T-helper 17 cell (primary cell): ENCODE data around the gene ABLIM2. TPM values are rescaled to one million over a fixed set of nuclear protein-coding genes. Genes with fewer than 3 reads are reported as not detected.

Source experiments
- ATAC-seq: fragments of 150-1000 bp; cut with Tn5 transposase; 2 replicates; pipeline ENCODE4 v1.10.0; 2021; ENCODE audit warnings: mild to moderate bottlenecking, moderate library complexity
- DNase-seq, 3 donors: peaks; one replicate each; pipeline versions ENCODE4 v3.0.0 to v3.0.0-alpha.2; 2020 to 2021
- H3K9me3 ChIP-seq: one replicate; pipeline ENCODE4 v1.7.0; 2013; ENCODE audit warnings: low read length, mild to moderate bottlenecking; ENCODE audit not compliant: control insufficient read depth, poor library complexity, severe bottlenecking
- H3K27ac Mint-ChIP-seq: one replicate; pipeline ENCODE4 v1.8.0; 2022; ENCODE audit warnings: mild to moderate bottlenecking, moderate library complexity, mixed read lengths
- H3K27me3 Mint-ChIP-seq: one replicate; pipeline ENCODE4 v1.8.0; 2022; ENCODE audit warnings: mixed read lengths
- H3K36me3 Mint-ChIP-seq: one replicate; pipeline ENCODE4 v1.8.0; 2022; ENCODE audit warnings: low read depth, mixed read lengths
- H3K4me1 Mint-ChIP-seq: one replicate; pipeline ENCODE4 v1.8.0; 2022; ENCODE audit warnings: mild to moderate bottlenecking, mixed read lengths
- H3K4me3 Mint-ChIP-seq: one replicate; pipeline ENCODE4 v1.8.0; 2022; ENCODE audit warnings: mild to moderate bottlenecking, moderate library complexity, mixed read lengths
- total RNA-seq, 4 donors: library from RNA in 2 of 4; stranded (reverse) in 2 of 4; gene quantifications; one replicate each; pipeline ENCODE4 v1.2.3 and lab custom pipeline; 2022 to 2026

The ABLIM2 gene
- total RNA-seq, 2 donors from 2014 or later = 4.1 to 4.3 TPM

DNA sequence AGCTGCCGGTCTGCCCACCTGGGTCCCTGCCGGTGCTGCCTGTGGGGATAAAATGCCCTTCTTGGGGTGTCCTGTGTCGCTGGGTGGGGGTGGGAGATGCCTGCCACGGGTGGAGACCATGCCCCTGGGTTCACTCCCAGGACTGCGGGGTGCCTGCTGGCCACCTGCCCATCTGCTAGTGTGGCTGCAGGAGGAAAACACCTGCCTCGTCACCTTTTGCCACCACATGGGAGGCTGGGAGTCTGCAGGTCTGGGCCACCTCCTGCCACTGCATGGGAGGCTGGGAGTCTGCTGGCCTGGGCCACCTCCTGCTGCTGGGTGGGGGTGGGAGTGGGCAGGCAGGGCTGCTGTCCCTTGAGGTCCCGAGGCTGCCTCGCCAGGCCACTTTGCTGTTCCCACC is 160.2 kb downstream of the ABLIM2 start:
- peaks cover 4% of the 10 kb centered on the region for H3K4me1 Mint-ChIP-seq
- no peak for ATAC-seq

DNA sequence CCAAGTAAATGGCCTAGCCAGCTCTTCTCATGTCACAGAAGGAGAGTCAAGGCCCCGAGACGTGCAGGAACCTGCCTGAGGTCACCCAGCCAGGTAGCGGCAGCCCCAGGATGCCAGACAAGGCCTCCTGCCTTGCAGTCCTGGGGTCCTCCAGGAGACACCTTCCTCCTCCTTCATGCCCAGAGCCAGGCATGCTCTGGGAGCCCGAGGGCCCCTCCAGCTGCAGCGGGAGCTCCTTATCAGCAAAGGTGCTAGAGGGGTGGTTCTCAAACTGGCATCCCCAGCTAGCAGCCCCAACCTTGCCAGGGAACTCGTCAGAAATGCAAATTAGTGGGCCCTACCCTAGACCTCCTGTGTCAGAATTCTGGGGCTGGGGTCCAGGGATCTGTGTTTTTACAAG is 162.7 kb downstream of the ABLIM2 start:
- Mint-ChIP-seq H3K27me3 (no peaks in the 10 kb centered on the region), H3K27ac (no peak overlapping the region), H3K36me3 (no peaks in the 10 kb centered on the region), H3K4me1 (no peaks in the 10 kb centered on the region), H3K4me3 (no peak overlapping the region)
- DNase-seq = no peak
- no peaks in the 10 kb centered on the region for H3K9me3 ChIP-seq
- no peak for ATAC-seq

More for the DNA sequence above, 160.2 kb downstream of the ABLIM2 start:
- Mint-ChIP-seq H3K27me3 (peaks cover 8% of the 10 kb centered on the region), H3K27ac (no peak overlapping the region), H3K4me3 (no peak overlapping the region), H3K36me3 (peaks cover 6% of the 10 kb centered on the region)
- no peaks in the 10 kb centered on the region for H3K9me3 ChIP-seq
- no peak for DNase-seq

DNA sequence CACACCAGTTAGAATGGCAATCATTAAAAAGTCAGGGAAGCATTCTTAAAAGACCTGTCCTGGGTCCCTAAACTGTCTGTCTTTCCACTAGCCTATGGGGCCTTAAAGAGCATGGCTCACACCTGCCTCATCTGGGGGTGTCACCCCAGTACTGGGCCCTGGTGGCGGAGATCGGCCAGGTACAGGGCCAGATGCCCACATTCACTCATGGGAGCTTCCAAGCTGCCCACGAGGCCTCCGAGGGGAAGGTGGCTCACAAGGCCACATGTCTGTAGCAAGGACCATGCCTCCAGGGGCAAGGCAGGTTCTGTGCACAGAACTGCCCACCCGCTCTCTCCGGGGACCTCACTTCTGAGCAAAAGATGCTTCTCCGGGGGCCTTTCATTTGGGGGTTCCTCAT is 163.5 kb downstream of the ABLIM2 start:
- ATAC-seq (no peak), DNase-seq (no peak)
- Mint-ChIP-seq H3K27ac (no peak overlapping the region), H3K4me3 (no peak overlapping the region), H3K4me1 (no peaks in the 10 kb centered on the region), H3K36me3 (no peaks in the 10 kb centered on the region), H3K27me3 (no peaks in the 10 kb centered on the region)
- H3K9me3 ChIP-seq = no peaks in the 10 kb centered on the region

DNA sequence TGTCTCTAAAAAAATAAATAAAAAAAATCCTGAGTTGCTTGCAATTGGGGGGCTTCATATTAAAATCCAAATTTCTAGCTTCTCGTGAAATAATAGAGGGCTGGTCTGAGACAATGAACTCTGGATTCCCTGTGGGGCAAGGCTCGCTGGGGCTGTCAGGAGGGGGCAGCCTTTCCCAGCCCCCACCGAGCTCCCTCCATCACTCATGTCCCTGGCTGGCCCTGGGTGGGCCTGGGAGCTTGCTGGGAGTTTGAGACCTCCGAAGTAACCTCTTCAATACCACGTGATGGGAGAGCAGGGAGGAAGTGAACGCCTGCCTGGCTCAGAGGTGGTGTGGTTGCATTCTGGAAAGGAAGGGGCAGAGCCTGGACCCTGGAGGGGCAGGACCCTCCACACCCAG is 164.9 kb downstream of the ABLIM2 start:
- H3K36me3 Mint-ChIP-seq = no peaks in the 10 kb centered on the region
- no peak for DNase-seq
- H3K4me1 Mint-ChIP-seq = no peaks in the 10 kb centered on the region
- ATAC-seq = no peak
- no peaks in the 10 kb centered on the region for H3K27me3 Mint-ChIP-seq
- H3K4me3 Mint-ChIP-seq = no peak overlapping the region
- H3K9me3 ChIP-seq = no peaks in the 10 kb centered on the region
- no peak overlapping the region for H3K27ac Mint-ChIP-seq

DNA sequence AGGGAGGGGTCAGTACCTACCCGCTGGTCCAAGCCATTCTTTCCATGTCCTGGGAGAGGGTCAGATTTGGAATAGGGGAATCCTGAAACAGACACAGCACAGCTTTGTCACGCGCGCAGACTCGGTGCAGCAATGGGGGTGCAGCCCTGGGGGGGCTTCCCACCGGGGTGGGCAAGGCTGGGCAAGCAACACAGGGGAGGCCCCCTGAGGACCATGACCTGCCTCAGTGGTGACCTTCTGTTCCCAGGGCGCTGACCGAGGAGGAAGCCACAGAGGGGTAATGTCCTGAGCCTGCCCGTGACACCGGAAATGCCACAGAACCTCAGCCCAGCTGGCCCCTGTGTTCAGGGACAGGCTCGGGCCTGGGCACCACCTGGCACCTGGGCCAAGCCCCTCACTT is 165.8 kb downstream of the ABLIM2 start:
- H3K4me1 Mint-ChIP-seq = no peaks in the 10 kb centered on the region
- no peaks in the 10 kb centered on the region for H3K36me3 Mint-ChIP-seq
- no peaks in the 10 kb centered on the region for H3K9me3 ChIP-seq
- ATAC-seq = no peak
- no peak for DNase-seq
- H3K27ac Mint-ChIP-seq = no peak overlapping the region
- H3K27me3 Mint-ChIP-seq = no peaks in the 10 kb centered on the region
- no peak overlapping the region for H3K4me3 Mint-ChIP-seq

DNA sequence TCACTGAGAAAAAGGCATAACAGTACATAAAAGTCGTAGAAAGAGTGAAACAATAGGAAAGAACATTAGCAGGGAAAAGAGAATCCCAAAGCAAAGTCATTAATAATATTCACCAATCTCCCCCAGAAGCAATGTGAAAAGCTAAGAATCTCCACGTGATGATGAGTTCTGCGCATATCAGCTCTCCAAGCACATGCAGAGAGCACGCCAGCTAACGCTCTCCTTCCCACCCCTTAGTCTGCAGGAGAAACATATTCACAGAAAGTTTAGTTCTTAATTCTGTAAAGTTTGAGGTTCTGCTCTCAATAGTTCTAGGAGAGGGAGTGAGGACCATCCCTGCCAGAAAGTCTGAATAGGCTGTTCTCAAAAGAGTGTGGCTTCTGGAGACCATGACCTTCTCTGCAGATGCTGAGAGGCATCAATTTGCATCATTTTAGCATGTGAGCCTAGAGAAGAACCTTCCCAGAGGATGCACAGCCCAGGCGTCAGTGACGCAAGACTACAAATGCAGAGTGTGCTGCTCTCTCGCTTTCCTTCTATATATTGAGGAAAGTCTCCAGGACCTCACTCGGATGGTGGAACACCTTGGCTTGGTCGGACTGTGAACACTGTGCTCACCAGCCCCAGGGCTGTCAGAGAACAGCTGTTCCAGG is 167.7 kb downstream of the ABLIM2 start:
- ATAC-seq (no peak), DNase-seq (no peak)
- Mint-ChIP-seq H3K27ac (no peak overlapping the region), H3K4me3 (no peak overlapping the region), H3K36me3 (no peaks in the 10 kb centered on the region), H3K27me3 (no peaks in the 10 kb centered on the region), H3K4me1 (peaks cover 1% of the 10 kb centered on the region)
- H3K9me3 ChIP-seq = no peaks in the 10 kb centered on the region

DNA sequence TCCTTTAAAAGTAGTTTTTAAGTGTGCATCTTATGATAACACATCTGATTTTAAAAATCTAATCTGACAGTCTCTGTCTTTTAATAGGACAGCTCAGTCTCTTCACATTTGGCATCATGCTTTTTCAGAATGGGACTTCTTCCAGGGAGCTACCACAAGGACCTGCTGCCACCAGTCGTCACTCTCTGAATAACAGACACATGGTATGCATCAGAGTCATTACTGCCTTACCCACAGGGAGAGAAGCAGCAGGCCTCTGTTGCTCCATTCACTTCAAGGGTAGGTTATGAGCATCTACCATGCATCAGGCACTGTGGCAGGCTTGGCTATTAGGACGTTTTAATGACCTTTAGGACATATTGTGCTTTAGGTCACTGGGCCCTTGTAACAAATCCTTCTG is 169.0 kb downstream of the ABLIM2 start:
- no peak for DNase-seq
- Mint-ChIP-seq H3K4me1 (peaks cover 2% of the 10 kb centered on the region), H3K27ac (no peak overlapping the region), H3K36me3 (no peaks in the 10 kb centered on the region), H3K27me3 (no peaks in the 10 kb centered on the region), H3K4me3 (no peak overlapping the region)
- H3K9me3 ChIP-seq = no peaks in the 10 kb centered on the region
- ATAC-seq = no peak

DNA sequence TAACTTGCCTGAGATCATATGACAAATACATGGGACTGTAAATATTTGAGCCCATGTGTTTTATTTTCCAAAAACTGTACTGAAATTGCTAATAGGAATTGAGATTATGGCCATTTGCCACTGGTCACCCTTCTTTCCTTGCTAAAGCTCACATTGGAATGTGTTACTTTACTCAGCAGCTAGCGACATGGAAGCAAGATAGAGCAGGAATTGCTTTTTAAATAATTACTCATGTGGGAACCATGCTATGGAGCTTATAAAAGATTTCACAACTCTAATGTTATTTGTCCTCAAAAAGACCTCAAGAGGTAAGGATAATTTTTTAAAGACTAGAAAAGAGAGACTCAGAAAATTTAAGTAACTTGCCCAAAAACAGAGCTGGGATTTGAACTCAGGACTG is 170.2 kb downstream of the ABLIM2 start:
- H3K9me3 ChIP-seq = no peaks in the 10 kb centered on the region
- H3K4me1 Mint-ChIP-seq = peaks cover 2% of the 10 kb centered on the region
- H3K27ac Mint-ChIP-seq = no peak overlapping the region
- no peaks in the 10 kb centered on the region for H3K36me3 Mint-ChIP-seq
- H3K27me3 Mint-ChIP-seq = peaks cover 4% of the 10 kb centered on the region
- H3K4me3 Mint-ChIP-seq = no peak overlapping the region
- ATAC-seq (no peak), DNase-seq (no peak)

DNA sequence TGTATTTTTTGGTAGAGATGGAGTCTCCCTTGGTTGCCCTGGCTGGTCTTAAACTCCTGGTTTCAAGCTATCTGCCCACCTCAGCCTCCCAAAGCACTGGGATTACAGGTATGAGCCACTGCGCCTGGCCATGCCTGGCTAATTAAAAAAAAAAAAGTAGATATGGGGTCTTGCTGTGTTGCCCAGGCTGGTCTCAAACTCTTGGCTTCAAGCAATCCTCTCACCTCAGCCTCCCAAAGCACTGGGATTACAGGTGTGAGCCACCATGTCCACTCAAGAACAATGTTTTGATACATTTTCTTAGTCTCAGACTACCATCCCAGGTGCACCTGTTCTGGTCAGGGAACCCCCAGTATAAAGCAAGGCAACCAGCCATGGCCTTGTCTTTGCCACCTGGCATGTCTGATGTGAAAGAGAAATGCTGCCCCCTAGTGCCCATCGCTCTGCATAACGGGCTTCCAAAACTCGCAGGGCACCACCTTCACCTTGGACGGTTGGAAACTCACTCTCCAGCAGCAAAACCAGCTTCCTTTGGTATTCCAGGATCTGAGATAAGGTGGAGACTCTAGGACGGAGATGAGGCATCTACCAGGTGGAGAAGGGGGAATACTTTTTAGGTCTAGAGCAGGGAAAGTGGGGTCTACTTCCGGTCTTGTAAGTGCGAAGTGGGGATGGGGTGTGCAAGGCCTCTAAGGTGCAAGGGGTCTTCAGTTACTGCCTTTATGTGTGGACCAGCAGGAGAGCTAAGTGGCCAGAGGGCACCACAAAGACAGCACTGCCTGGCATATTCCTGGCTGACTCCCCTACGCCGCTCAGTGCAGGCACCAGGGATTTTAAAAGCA is 171.2 kb downstream of the ABLIM2 start:
- Mint-ChIP-seq H3K4me3 (no peak overlapping the region), H3K36me3 (no peaks in the 10 kb centered on the region), H3K27ac (peak overlapping the region; percentile 66), H3K27me3 (peaks cover 4% of the 10 kb centered on the region), H3K4me1 (peaks cover 2% of the 10 kb centered on the region)
- no peaks in the 10 kb centered on the region for H3K9me3 ChIP-seq
- ATAC-seq = peak; percentile 89
- DNase-seq = peak; percentile 50 to 63 (median 52)

DNA sequence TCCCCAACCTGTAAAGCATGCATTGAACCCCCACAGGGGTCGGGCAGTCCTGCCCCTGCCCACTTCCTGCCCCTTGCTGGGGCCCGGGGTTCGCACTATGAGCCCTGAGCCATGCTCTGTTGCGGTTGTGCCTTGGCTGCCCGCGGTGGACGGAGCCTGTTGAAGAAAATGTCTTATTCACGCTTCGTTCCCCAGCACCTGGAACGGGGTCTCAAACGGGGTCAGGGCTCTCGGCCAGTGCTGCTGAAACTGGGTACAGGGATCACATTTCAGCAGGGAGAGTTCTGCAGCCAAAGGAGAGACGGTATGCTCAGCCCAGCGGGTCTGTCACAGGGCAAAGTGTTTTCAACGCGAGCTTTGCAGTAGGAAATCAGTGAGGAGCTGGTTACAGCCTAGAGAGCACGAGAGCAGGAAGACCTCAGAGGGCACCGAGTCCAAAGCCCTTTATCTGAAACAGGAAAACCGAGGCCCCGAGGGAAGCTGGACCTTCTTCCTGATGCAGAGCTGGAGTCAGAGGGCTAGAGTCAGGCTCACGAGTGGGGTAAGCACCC is 172.6 kb downstream of the ABLIM2 start:
- Mint-ChIP-seq H3K36me3 (no peaks in the 10 kb centered on the region), H3K27ac (no peak overlapping the region), H3K4me3 (peak overlapping the region; percentile 70), H3K27me3 (peaks cover 4% of the 10 kb centered on the region), H3K4me1 (peaks cover 4% of the 10 kb centered on the region)
- no peak for DNase-seq
- H3K9me3 ChIP-seq = no peaks in the 10 kb centered on the region
- ATAC-seq = no peak

DNA sequence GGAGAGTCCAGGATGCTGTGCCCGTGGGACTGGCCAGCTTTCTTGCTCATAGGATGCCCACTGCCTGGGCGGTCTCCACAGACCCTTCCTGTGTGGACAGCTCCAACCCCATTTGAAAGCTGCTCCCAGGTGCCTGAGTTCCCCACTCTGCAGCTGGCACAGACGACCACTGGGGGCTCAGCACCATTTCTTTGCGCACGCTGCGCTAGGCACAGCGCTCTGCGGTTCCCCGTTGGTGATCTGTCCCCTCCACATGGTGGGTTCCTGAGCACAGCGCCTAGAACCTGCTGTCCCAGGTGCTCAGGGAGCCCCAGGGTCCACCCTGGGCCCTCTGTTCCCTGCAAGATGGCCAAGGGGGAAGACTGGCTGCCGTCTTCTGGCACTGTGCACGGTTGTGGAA is 173.5 kb downstream of the ABLIM2 start:
- peaks cover 4% of the 10 kb centered on the region for H3K27me3 Mint-ChIP-seq
- no peak for ATAC-seq
- no peak for DNase-seq
- no peak overlapping the region for H3K4me3 Mint-ChIP-seq
- H3K4me1 Mint-ChIP-seq = peaks cover 4% of the 10 kb centered on the region
- no peaks in the 10 kb centered on the region for H3K9me3 ChIP-seq
- no peaks in the 10 kb centered on the region for H3K36me3 Mint-ChIP-seq
- H3K27ac Mint-ChIP-seq = no peak overlapping the region

DNA sequence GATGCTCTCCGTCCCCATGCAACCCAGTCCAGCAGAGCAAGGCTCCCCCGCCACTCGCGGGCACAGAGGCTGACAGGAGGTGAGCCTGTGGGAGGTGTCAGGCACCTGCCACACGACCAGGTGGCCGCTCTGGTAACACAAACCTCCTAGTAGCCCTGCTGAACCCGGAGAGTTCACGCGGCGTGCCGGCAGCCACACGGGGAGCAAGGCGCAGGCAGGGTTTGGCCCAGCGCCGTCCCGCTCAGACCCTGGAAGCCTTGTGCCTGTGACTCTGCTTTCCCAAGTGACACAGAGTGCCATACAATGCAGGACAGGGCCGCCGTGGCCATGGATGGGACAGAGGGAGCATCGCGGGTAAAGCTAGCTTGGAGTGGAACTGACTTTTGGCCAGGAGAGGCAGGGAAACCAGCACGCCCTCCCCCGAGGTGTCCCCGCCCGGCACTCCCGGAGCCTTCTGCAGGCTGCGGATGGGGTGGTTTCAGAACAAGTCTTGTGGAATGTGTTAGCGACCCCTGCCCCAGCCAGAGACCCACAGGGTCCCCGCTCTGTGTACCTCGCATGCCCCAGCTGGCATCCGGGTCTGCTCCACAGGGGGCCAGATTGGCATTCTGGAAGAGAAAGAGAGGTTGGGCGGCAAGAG is 174.2 kb downstream of the ABLIM2 start:
- H3K27me3 Mint-ChIP-seq = peaks cover 4% of the 10 kb centered on the region
- H3K4me1 Mint-ChIP-seq = peaks cover 7% of the 10 kb centered on the region
- no peak for ATAC-seq
- no peak overlapping the region for H3K4me3 Mint-ChIP-seq
- no peaks in the 10 kb centered on the region for H3K9me3 ChIP-seq
- DNase-seq = no peak
- H3K27ac Mint-ChIP-seq = no peak overlapping the region
- H3K36me3 Mint-ChIP-seq = no peaks in the 10 kb centered on the region

DNA sequence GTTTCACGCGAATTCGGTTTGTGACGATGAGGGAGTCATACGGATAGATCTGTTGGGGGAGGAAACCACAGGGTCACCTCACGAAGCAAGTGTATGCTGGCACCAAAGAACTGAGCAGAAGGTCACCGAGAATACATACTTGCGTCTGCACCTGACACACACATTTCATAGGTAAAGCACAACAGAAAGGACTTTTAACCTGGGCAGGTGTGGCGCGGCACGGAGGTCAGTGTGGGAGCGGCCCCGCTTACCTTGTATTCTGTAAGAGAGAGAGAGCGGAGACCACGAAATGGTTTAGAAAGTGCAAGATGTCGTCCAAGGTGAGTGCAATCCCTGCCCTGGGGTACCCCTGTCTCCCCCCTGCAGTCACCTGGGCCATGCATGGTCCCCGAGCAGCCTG is 175.3 kb downstream of the ABLIM2 start:
- Mint-ChIP-seq H3K4me1 (peaks cover 8% of the 10 kb centered on the region), H3K36me3 (no peaks in the 10 kb centered on the region), H3K27ac (peak overlapping the region; percentile 68), H3K27me3 (peaks cover 4% of the 10 kb centered on the region), H3K4me3 (no peak overlapping the region)
- H3K9me3 ChIP-seq = no peaks in the 10 kb centered on the region
- ATAC-seq (no peak), DNase-seq (no peak)
